ENCODE data around the gene TKTL2. TPM values are rescaled to one million over a fixed set of nuclear protein-coding genes. Genes with fewer than 3 reads are reported as not detected.

Gene TKTL2
- total and polyA plus RNA-seq, 10 of the 15 experiments (the other 5 are each of a cell fraction or from before 2014, with no cell fraction given), result 0.03 to 0.04 (median 0.03) TPM; not detected in 7

DNA sequence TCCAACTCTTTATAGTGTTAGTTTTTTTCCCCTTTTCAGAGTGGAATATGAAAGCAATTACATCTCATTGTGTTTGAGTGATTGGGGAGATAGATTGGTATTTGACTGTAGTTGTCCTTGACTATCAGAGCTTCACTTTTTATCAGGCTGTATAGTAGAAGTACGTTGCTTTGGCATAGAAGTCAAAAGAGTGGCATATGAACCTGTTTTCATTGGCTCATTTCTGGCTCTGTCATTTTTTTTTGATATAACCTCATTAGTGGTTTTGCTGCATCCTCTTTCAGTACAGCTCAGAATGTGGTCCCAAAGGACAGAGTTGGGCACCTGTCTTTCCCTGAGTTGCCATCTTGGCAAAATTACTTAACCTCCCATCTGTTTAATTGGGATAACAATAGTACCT is 22.3 kb upstream of the TKTL2 start:
- ChIA-PET CTCF (interaction anchor here (0.7 to 2.3 kb wide), 7 partner anchors 10 to 60 kb away, joined by 3 to 13 read pairs (median 7); no protein-coding TSS in a partner anchor), SMC1A (ENCODE audit: uncharacterized antibody, unreplicated experiment) (interaction anchor here (0.8 to 2.2 kb wide), 11 partner anchors 10 to 249 kb away, joined by 3 to 19 read pairs (median 4); no protein-coding TSS in a partner anchor), RAD21 (ENCODE audit: unreplicated experiment) (no interaction called here), POLR2A (interaction anchor here (1.3 kb wide), 1 partner anchor 9 kb away, joined by 6 read pairs; no protein-coding TSS in a partner anchor)
- intact Hi-C loops (cut with micrococcal nuclease; ENCODE audit: unreplicated experiment), result loop anchor here (2.0 to 10.0 kb wide), 4 partner anchors 49 to 1399 kb away; partner anchors contain the start of gene NAF1
- no peaks in the 10 kb centered on the region; the same call in 2 of the 3 replicates for H3K9me3 ChIP-seq (replicated peaks; ENCODE audit: control insufficient read depth, insufficient read depth, low read length)
- H3K27ac ChIP-seq (ENCODE audit: control insufficient read depth, insufficient read depth), result peak overlapping the region; percentile 97
- H3K4me2 ChIP-seq (ENCODE audit: control insufficient read depth, insufficient read depth), result peak overlapping the region; percentile 81
- peaks cover 5% of the 10 kb centered on the region; the same call in 1 of the 2 replicates for H3K4me1 ChIP-seq (ENCODE audit: control insufficient read depth, insufficient read depth, low read length)
- H3K27me3 ChIP-seq (replicated peaks in 1 of 2; ENCODE audit: control insufficient read depth in 2 of 2, insufficient read depth in 2 of 2, low read length in 1 of 2), result no peaks in the 10 kb centered on the region
- 0 out of 4 replicates have a peak, but pooled peaks cover 0 to 5% of the 10 kb centered on the region in 2 experiments for H3K36me3 ChIP-seq (ENCODE audit: control insufficient read depth in 2 of 2, insufficient read depth in 2 of 2, low read length in 1 of 2)
- ATAC-seq, result peak; percentile 49
- in situ Hi-C loops (cut with MboI), result loop anchor here (10.0 kb wide), 1 partner anchor 331 kb away; the partner anchor contains the start of gene NAF1
- DNase-seq (ENCODE audit: low read depth, low spot score), result peak; percentile 60
- H3K79me2 ChIP-seq (ENCODE audit: control insufficient read depth, insufficient read depth, low read length), result peaks cover 64% of the 10 kb centered on the region
- WGBS (ENCODE audit: insufficient coverage, insufficient replicate concordance, low lambda C conversion rate, missing lambda C conversion rate), result 7% methylated on average over 1 of the region's 1 CpG
- peak overlapping the region; percentile 72 for H3K4me3 ChIP-seq
- no TSS peak for BruUV-seq (replicated peaks)
- H4K20me1 ChIP-seq (ENCODE audit: control insufficient read depth, insufficient read depth), result no peaks in the 10 kb centered on the region
- peak overlapping the region; percentile 99 for H3K9ac ChIP-seq (ENCODE audit: control insufficient read depth, insufficient read depth, low read length)
- FAIRE-seq, result peak; percentile 13
- H2AFZ ChIP-seq (ENCODE audit: control insufficient read depth, low read depth, low read length), result no peak overlapping the region
- TF ChIP-seq RAD51 (IDR thresholded peaks at IDR 0.05), result peak; percentile 39; the same call in 1 of the 2 replicates
- no peak for TF ChIP-seq ZZZ3 (IDR thresholded peaks at IDR 0.05; ENCODE audit: control insufficient read depth, insufficient read length, low read depth)
- TF ChIP-seq ZNF274 (IDR thresholded peaks at IDR 0.05; ENCODE audit: insufficient read depth, insufficient read length), result no peak
- TF ChIP-seq ATF7 (IDR thresholded peaks at IDR 0.05; ENCODE audit: low read depth), result peak; percentile 57
- no peak for TF ChIP-seq MTA3 (IDR thresholded peaks at IDR 0.05; ENCODE audit: borderline replicate concordance, low read length)
- TF ChIP-seq STAT3 (IDR thresholded peaks at IDR 0.05; ENCODE audit: low read depth, low read length), result no peak
- 0 out of 2 replicates have a peak, but pooled peaks have one; percentile 38 for TF ChIP-seq RB1 (IDR thresholded peaks at IDR 0.05; ENCODE audit: borderline replicate concordance)
- TF ChIP-seq POLR2A (IDR thresholded peaks at IDR 0.05; ENCODE audit: low read depth, low read length), result no peak
- no peak for TF ChIP-seq TAF1 (IDR thresholded peaks at IDR 0.05; ENCODE audit: borderline replicate concordance, low read depth, low read length)
- TF ChIP-seq BCL11A (IDR thresholded peaks at IDR 0.05; ENCODE audit: low read depth, low read length), result peak; percentile 87
- no peak for TF ChIP-seq SUZ12 (IDR thresholded peaks at IDR 0.05; ENCODE audit: unreplicated experiment)
- no peak for TF ChIP-seq PRDM15 (CRISPR knock-in tag; IDR thresholded peaks at IDR 0.05)
- TF ChIP-seq NR2F1 (conservative IDR thresholded peaks at IDR 0.05), result peak; percentile 62
- TF ChIP-seq, protein P1, sequence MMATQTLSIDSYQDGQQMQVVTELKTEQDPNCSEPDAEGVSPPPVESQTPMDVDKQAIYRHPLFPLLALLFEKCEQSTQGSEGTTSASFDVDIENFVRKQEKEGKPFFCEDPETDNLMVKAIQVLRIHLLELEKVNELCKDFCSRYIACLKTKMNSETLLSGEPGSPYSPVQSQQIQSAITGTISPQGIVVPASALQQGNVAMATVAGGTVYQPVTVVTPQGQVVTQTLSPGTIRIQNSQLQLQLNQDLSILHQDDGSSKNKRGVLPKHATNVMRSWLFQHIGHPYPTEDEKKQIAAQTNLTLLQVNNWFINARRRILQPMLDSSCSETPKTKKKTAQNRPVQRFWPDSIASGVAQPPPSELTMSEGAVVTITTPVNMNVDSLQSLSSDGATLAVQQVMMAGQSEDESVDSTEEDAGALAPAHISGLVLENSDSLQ (IDR thresholded peaks at IDR 0.05), result peak; percentile 91
- TF ChIP-seq IKZF2 (IDR thresholded peaks at IDR 0.05), result peak; percentile 79 to 86
- TF ChIP-seq HDGF (IDR thresholded peaks at IDR 0.05), result 0 out of 2 replicates have a peak, but pooled peaks have one; percentile 18
- TF ChIP-seq, protein P2, sequence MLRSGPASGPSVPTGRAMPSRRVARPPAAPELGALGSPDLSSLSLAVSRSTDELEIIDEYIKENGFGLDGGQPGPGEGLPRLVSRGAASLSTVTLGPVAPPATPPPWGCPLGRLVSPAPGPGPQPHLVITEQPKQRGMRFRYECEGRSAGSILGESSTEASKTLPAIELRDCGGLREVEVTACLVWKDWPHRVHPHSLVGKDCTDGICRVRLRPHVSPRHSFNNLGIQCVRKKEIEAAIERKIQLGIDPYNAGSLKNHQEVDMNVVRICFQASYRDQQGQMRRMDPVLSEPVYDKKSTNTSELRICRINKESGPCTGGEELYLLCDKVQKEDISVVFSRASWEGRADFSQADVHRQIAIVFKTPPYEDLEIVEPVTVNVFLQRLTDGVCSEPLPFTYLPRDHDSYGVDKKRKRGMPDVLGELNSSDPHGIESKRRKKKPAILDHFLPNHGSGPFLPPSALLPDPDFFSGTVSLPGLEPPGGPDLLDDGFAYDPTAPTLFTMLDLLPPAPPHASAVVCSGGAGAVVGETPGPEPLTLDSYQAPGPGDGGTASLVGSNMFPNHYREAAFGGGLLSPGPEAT (IDR thresholded peaks at IDR 0.05; ENCODE audit: low read depth), result peak; percentile 33; the same call in 1 of the 2 replicates
- no peak for TF ChIP-seq SP1 (IDR thresholded peaks at IDR 0.05; ENCODE audit: low read depth, low read length)
